Measurements from ENCODE around the gene FITM1.
A peak's percentile ranks its signal among the peaks of the same experiment; 100 is the strongest.

Gene FITM1

GRCh38 chr14:24119691-24120090, 10.8 kb upstream of the FITM1 start:
- no peak for DNase-seq (ENCODE audit: low read depth, low spot score)

GRCh38 chr14:24121210-24121609, 9.2 kb upstream of the FITM1 start:
- DNase-seq (ENCODE audit: low read depth, low spot score) = no peak

GRCh38 chr14:24122416-24122815, 8.0 kb upstream of the FITM1 start:
- DNase-seq (ENCODE audit: low read depth, low spot score) = no peak

- DNase-seq (ENCODE audit: low read depth, low spot score) = no peak
These were observed 7.6 kb upstream of the FITM1 start for GRCh38 chr14:24122898-24123297.

GRCh38 chr14:24123424-24124417, 6.7 kb upstream of the FITM1 start:
- peak; percentile 40 for DNase-seq (ENCODE audit: low read depth, low spot score)

GRCh38 chr14:24126939-24127338, 3.5 kb upstream of the FITM1 start:
- DNase-seq (ENCODE audit: low read depth, low spot score) = no peak

GRCh38 chr14:24127673-24128072, 2.8 kb upstream of the FITM1 start:
- DNase-seq (ENCODE audit: low read depth, low spot score) = no peak

- DNase-seq (ENCODE audit: low read depth, low spot score) = no peak
These were observed 955 bp upstream of the FITM1 start for GRCh38 chr14:24129410-24129998.

GRCh38 chr14:24130717-24131548, 474 bp downstream of the FITM1 start:
- no peak for DNase-seq (ENCODE audit: low read depth, low spot score)

GRCh38 chr14:24131549-24131966, 1.1 kb downstream of the FITM1 start:
- no peak for DNase-seq (ENCODE audit: low read depth, low spot score)

- no peak for DNase-seq (ENCODE audit: low read depth, low spot score)
These were observed 1.7 kb downstream of the FITM1 start for GRCh38 chr14:24132061-24132685.

- DNase-seq (ENCODE audit: low read depth, low spot score) = no peak
These were observed 2.5 kb downstream of the FITM1 start for GRCh38 chr14:24132976-24133375.

- DNase-seq (ENCODE audit: low read depth, low spot score) = no peak
These were observed 3.3 kb downstream of the FITM1 start for GRCh38 chr14:24133735-24134134.

- no peak for DNase-seq (ENCODE audit: low read depth, low spot score)
These were observed 5.0 kb downstream of the FITM1 start for GRCh38 chr14:24135584-24135833.

GRCh38 chr14:24135834-24136683, 5.6 kb downstream of the FITM1 start, which contains the start of gene PSME1:
TSS of gene PSME1 (plus strand) at chr14:24136194. CDS start at chr14:24136263, 69 bp downstream.
- peak; percentile 84 for DNase-seq (ENCODE audit: low read depth, low spot score)

- no peak for DNase-seq (ENCODE audit: low read depth, low spot score)
These were observed 6.4 kb downstream of the FITM1 start for GRCh38 chr14:24136684-24137528.

- no peak for DNase-seq (ENCODE audit: low read depth, low spot score)
These were observed 7.3 kb downstream of the FITM1 start for GRCh38 chr14:24137529-24138395.

- DNase-seq (ENCODE audit: low read depth, low spot score) = no peak
These were observed 8.2 kb downstream of the FITM1 start for GRCh38 chr14:24138396-24139271.

All from ELF-1 (cell line).